WTC11 (cell line): ENCODE results near the gene IGLL5. TPM values are rescaled to one million over a fixed set of nuclear protein-coding genes. Genes with fewer than 3 reads are reported as not detected.

Source experiments
- ATAC-seq: fragments of 200-7000 bp; cut with Tn5 transposase; 2 replicates; pipeline ENCODE4 v1.10.0; 2021; ENCODE audit warnings: mild to moderate bottlenecking, moderate library complexity
- CTCF ChIA-PET: fragments of 300-600 bp; sonication (Branson Sonifier 250); formaldehyde crosslinking; loops from one replicate; lab custom pipeline; 2021; ENCODE audit warnings: antibody characterized with exemption; lab: Charles Lee
- POLR2A ChIA-PET: fragments of 350-600 bp; sonication (Branson Sonifier 250); formaldehyde crosslinking; loops from one replicate; lab custom pipeline; 2021; ENCODE audit warnings: antibody characterized with exemption; lab: Charles Lee
- DNase-seq: peaks from one replicate; pipeline ENCODE4 v3.0.0; 2021; ENCODE audit warnings: low spot score
- H3K27ac Mint-ChIP-seq: 2 replicates; pipeline ENCODE4 v1.8.0; 2021; ENCODE audit warnings: mixed read lengths
- H3K27me3 Mint-ChIP-seq: 2 replicates; pipeline ENCODE4 v1.8.0; 2021; ENCODE audit warnings: low read depth, mild to moderate bottlenecking, moderate library complexity, mixed read lengths
- H3K36me3 Mint-ChIP-seq: 2 replicates; pipeline ENCODE4 v1.8.0; 2021; ENCODE audit warnings: mixed read lengths
- H3K4me1 Mint-ChIP-seq: 2 replicates; pipeline ENCODE4 v1.8.0; 2022; ENCODE audit warnings: mixed read lengths
- H3K4me3 Mint-ChIP-seq: 2 replicates; pipeline ENCODE4 v1.8.0; 2021; ENCODE audit warnings: mild to moderate bottlenecking, moderate library complexity, mixed read lengths
- H3K9me3 Mint-ChIP-seq: 2 replicates; pipeline ENCODE4 v1.8.0; 2021; ENCODE audit warnings: mixed read lengths
- ARID4B ChIP-seq: sonication (generic); formaldehyde crosslinking; IDR thresholded peaks from 2 replicates; pipeline ENCODE4 v1.8.0; 2023; ENCODE audit warnings: missing genetic modification reagents, mild to moderate bottlenecking, borderline replicate concordance
- ATF1 ChIP-seq: sonication (generic); formaldehyde crosslinking; IDR thresholded peaks from 2 replicates; pipeline ENCODE4 v1.8.1; 2023; ENCODE audit warnings: mild to moderate bottlenecking, moderate library complexity, missing genetic modification reagents
- CBFB ChIP-seq: sonication (generic); formaldehyde crosslinking; IDR thresholded peaks from 2 replicates; pipeline ENCODE4 v1.8.1; 2022; ENCODE audit warnings: mild to moderate bottlenecking, low read depth, missing genetic modification reagents
- ELF4 ChIP-seq: sonication (generic); formaldehyde crosslinking; IDR thresholded peaks from 2 replicates; pipeline ENCODE4 v1.8.1; 2022; ENCODE audit warnings: low read depth, mild to moderate bottlenecking, moderate library complexity, missing genetic modification reagents
- EMX1 ChIP-seq: fragments of 250-450 bp; sonication (Bioruptor Pico); IDR thresholded peaks from 2 replicates; pipeline ENCODE4 v1.8.0; 2021; ENCODE audit warnings: mild to moderate bottlenecking
- ERG ChIP-seq: fragments of 250-450 bp; sonication (Bioruptor Pico); IDR thresholded peaks from 2 replicates; pipeline ENCODE4 v1.8.0; 2021; ENCODE audit warnings: mild to moderate bottlenecking
- FOXK1 ChIP-seq: sonication (generic); formaldehyde crosslinking; IDR thresholded peaks from 2 replicates; pipeline ENCODE4 v1.8.0; 2022; ENCODE audit warnings: mild to moderate bottlenecking, moderate library complexity, missing genetic modification reagents
- HMGA2 ChIP-seq: fragments of 250-450 bp; sonication (Bioruptor Pico); IDR thresholded peaks from 2 replicates; pipeline ENCODE4 v1.4.0; 2021; ENCODE audit warnings: mild to moderate bottlenecking, moderate library complexity
- IRF1 ChIP-seq: sonication (generic); formaldehyde crosslinking; IDR thresholded peaks from 2 replicates; pipeline ENCODE4 v1.8.0; 2023; ENCODE audit warnings: missing genetic modification reagents
- JAZF1 ChIP-seq: fragments of 250-450 bp; sonication (Bioruptor Pico); IDR thresholded peaks from 2 replicates; pipeline ENCODE4 v1.9.0; 2021; ENCODE audit warnings: moderate library complexity, mild to moderate bottlenecking, inconsistent platforms
- JUN ChIP-seq: sonication (generic); formaldehyde crosslinking; IDR thresholded peaks from 2 replicates; pipeline ENCODE4 v1.8.0; 2023; ENCODE audit warnings: mild to moderate bottlenecking, missing genetic modification reagents
- MXD4 ChIP-seq: fragments of 250-450 bp; sonication (Bioruptor Pico); IDR thresholded peaks from 2 replicates; pipeline ENCODE4 v1.8.0; 2021; ENCODE audit warnings: mild to moderate bottlenecking, moderate library complexity, borderline replicate concordance
- NFYB ChIP-seq: sonication (generic); formaldehyde crosslinking; conservative IDR thresholded peaks from 2 replicates; pipeline ENCODE4 v1.8.0; 2022; ENCODE audit warnings: low read depth, missing genetic modification reagents
- NR2C2 ChIP-seq: sonication (generic); formaldehyde crosslinking; IDR thresholded peaks from 2 replicates; pipeline ENCODE4 v1.8.0; 2022; ENCODE audit warnings: mild to moderate bottlenecking, missing genetic modification reagents
- RORB ChIP-seq: fragments of 250-450 bp; sonication (Bioruptor Pico); IDR thresholded peaks from 2 replicates; pipeline ENCODE4 v1.9.0; 2021; ENCODE audit warnings: mild to moderate bottlenecking
- SOX15 ChIP-seq: fragments of 250-450 bp; sonication (Bioruptor Pico); IDR thresholded peaks from 2 replicates; pipeline ENCODE4 v1.9.0; 2021; ENCODE audit warnings: mild to moderate bottlenecking
- ZNF232 ChIP-seq: sonication (generic); formaldehyde crosslinking; IDR thresholded peaks from 2 replicates; pipeline ENCODE4 v1.8.0; 2022; ENCODE audit warnings: mild to moderate bottlenecking, missing genetic modification reagents
- ZNF263 ChIP-seq: sonication (generic); formaldehyde crosslinking; IDR thresholded peaks from 2 replicates; pipeline ENCODE4 v1.8.1; 2022; ENCODE audit warnings: low read depth, mild to moderate bottlenecking, moderate library complexity, missing genetic modification reagents
- ZNF423 ChIP-seq: fragments of 250-450 bp; sonication (Bioruptor Pico); IDR thresholded peaks from 2 replicates; pipeline ENCODE4 v2.1.2; 2022; ENCODE audit warnings: mild to moderate bottlenecking, moderate library complexity
- ZNF671 ChIP-seq: fragments of 250-450 bp; sonication (Bioruptor Pico); IDR thresholded peaks from 2 replicates; pipeline ENCODE4 v1.8.0; 2021; ENCODE audit warnings: mild to moderate bottlenecking
- total RNA-seq: library from RNA; stranded (reverse); gene quantifications from 3 replicates; pipeline ENCODE4 v1.2.3, GENCODE V29; 2021
- TF ChIP-seq, protein P1 (sequence below): fragments of 250-450 bp; sonication (Bioruptor Pico); IDR thresholded peaks from 2 replicates; pipeline ENCODE4 v1.9.0; 2021; ENCODE audit warnings: mild to moderate bottlenecking
- TF ChIP-seq, protein P2 (sequence below): fragments of 250-450 bp; sonication (Bioruptor Pico); IDR thresholded peaks from 2 replicates; pipeline ENCODE4 v1.9.0; 2021; ENCODE audit warnings: mild to moderate bottlenecking
- TF ChIP-seq, protein P3 (sequence below): sonication (generic); formaldehyde crosslinking; IDR thresholded peaks from 2 replicates; pipeline ENCODE4 v1.8.0; 2023; ENCODE audit warnings: mild to moderate bottlenecking, missing genetic modification reagents

Gene IGLL5
- total RNA-seq, 1 experiment from 2014 or later: not detected

GRCh38 chr22:22839570-22840314 lies 47.9 kb upstream of the IGLL5 start:
- ChIA-PET CTCF (interaction anchor here (0.7 to 1.9 kb wide), 6 partner anchors 9 to 115 kb away, joined by 3 to 8 read pairs (median 4); no protein-coding TSS in a partner anchor), POLR2A (no interaction called here)
- DNase-seq (no peak), ATAC-seq (no peak)
- H3K4me1 Mint-ChIP-seq: no peaks in the 10 kb centered on the region
- no peaks in the 10 kb centered on the region for H3K36me3 Mint-ChIP-seq
- peaks cover 91% of the 10 kb centered on the region for H3K27me3 Mint-ChIP-seq
- no peak overlapping the region for H3K4me3 Mint-ChIP-seq
- H3K27ac Mint-ChIP-seq: no peak overlapping the region
- H3K9me3 Mint-ChIP-seq: no peaks in the 10 kb centered on the region
- TF ChIP-seq IRF1 (no peak), HMGA2 (CRISPR knock-in tag) (no peak), ARID4B (CRISPR knock-in tag) (no peak), ZNF671 (CRISPR knock-in tag) (no peak), ZNF232 (CRISPR knock-in tag) (no peak), SOX15 (CRISPR knock-in tag) (no peak), NR2C2 (CRISPR knock-in tag) (no peak), ZNF263 (CRISPR knock-in tag) (no peak), ZNF423 (CRISPR knock-in tag) (no peak), NFYB (CRISPR knock-in tag) (no peak)
- TF ChIP-seq, protein P1, sequence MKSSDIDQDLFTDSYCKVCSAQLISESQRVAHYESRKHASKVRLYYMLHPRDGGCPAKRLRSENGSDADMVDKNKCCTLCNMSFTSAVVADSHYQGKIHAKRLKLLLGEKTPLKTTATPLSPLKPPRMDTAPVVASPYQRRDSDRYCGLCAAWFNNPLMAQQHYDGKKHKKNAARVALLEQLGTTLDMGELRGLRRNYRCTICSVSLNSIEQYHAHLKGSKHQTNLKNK (CRISPR knock-in tag): no peak

DNA sequence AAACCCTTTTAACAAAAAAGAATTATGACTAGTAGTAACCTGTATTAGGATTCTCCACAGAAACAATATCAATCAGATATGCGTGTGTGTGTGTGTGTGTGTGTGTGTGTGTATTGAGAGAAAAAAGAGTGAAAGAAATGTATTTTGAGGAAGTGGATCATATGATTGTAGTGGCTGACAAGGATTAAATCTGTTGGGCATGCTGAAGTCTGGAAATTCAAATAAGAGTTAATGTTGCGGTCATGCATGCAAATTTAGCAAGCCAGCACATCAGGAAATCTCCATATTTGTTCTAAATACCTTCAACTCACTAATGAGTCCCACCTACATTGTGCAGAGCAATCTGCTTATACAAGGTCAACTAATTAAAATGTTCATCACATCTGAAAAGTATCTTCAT lies 46.8 kb upstream of the IGLL5 start:
- Mint-ChIP-seq H3K36me3 (no peaks in the 10 kb centered on the region), H3K27me3 (peaks cover 89% of the 10 kb centered on the region), H3K4me1 (no peaks in the 10 kb centered on the region), H3K27ac (no peak overlapping the region), H3K4me3 (no peak overlapping the region), H3K9me3 (no peaks in the 10 kb centered on the region)
- ChIA-PET CTCF (no interaction called here), POLR2A (no interaction called here)
- ATAC-seq: no peak
- DNase-seq: no peak
- TF ChIP-seq JUN (CRISPR knock-in tag): no peak
- TF ChIP-seq CBFB (CRISPR knock-in tag): no peak
- TF ChIP-seq MXD4 (CRISPR knock-in tag): no peak
- TF ChIP-seq ATF1 (CRISPR knock-in tag): no peak
- no peak for TF ChIP-seq ZNF671 (CRISPR knock-in tag)
- TF ChIP-seq, protein P2, sequence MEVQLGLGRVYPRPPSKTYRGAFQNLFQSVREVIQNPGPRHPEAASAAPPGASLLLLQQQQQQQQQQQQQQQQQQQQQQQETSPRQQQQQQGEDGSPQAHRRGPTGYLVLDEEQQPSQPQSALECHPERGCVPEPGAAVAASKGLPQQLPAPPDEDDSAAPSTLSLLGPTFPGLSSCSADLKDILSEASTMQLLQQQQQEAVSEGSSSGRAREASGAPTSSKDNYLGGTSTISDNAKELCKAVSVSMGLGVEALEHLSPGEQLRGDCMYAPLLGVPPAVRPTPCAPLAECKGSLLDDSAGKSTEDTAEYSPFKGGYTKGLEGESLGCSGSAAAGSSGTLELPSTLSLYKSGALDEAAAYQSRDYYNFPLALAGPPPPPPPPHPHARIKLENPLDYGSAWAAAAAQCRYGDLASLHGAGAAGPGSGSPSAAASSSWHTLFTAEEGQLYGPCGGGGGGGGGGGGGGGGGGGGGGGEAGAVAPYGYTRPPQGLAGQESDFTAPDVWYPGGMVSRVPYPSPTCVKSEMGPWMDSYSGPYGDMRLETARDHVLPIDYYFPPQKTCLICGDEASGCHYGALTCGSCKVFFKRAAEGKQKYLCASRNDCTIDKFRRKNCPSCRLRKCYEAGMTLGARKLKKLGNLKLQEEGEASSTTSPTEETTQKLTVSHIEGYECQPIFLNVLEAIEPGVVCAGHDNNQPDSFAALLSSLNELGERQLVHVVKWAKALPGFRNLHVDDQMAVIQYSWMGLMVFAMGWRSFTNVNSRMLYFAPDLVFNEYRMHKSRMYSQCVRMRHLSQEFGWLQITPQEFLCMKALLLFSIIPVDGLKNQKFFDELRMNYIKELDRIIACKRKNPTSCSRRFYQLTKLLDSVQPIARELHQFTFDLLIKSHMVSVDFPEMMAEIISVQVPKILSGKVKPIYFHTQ (CRISPR knock-in tag): no peak
- TF ChIP-seq EMX1 (CRISPR knock-in tag): no peak
- TF ChIP-seq, protein P3, sequence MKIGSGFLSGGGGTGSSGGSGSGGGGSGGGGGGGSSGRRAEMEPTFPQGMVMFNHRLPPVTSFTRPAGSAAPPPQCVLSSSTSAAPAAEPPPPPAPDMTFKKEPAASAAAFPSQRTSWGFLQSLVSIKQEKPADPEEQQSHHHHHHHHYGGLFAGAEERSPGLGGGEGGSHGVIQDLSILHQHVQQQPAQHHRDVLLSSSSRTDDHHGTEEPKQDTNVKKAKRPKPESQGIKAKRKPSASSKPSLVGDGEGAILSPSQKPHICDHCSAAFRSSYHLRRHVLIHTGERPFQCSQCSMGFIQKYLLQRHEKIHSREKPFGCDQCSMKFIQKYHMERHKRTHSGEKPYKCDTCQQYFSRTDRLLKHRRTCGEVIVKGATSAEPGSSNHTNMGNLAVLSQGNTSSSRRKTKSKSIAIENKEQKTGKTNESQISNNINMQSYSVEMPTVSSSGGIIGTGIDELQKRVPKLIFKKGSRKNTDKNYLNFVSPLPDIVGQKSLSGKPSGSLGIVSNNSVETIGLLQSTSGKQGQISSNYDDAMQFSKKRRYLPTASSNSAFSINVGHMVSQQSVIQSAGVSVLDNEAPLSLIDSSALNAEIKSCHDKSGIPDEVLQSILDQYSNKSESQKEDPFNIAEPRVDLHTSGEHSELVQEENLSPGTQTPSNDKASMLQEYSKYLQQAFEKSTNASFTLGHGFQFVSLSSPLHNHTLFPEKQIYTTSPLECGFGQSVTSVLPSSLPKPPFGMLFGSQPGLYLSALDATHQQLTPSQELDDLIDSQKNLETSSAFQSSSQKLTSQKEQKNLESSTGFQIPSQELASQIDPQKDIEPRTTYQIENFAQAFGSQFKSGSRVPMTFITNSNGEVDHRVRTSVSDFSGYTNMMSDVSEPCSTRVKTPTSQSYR (CRISPR knock-in tag): no peak
- no peak for TF ChIP-seq ERG (CRISPR knock-in tag)
- no peak for TF ChIP-seq JAZF1 (CRISPR knock-in tag)
- no peak for TF ChIP-seq FOXK1 (CRISPR knock-in tag)
- no peak for TF ChIP-seq RORB (CRISPR knock-in tag)
- TF ChIP-seq ELF4: no peak
- TF ChIP-seq HMGA2 (CRISPR knock-in tag): no peak
